HEK293T (cell line): Measurements from ENCODE around the gene DNAJB13.

ENCODE experiments used
- ARNT ChIP-seq: fragments of 450-650 bp; IDR thresholded peaks from 2 replicates; pipeline ENCODE4 v1.6.1; 2017; ENCODE audit warnings: mild to moderate bottlenecking
- FOXA1 ChIP-seq: fragments of 450-650 bp; IDR thresholded peaks from 2 replicates; pipeline ENCODE4 v1.6.1; 2016; ENCODE audit warnings: mild to moderate bottlenecking
- FOXK2 ChIP-seq: fragments of 450-650 bp; IDR thresholded peaks from 2 replicates; pipeline ENCODE4 v1.6.1; 2016; ENCODE audit warnings: mild to moderate bottlenecking
- FOXM1 ChIP-seq: fragments of 450-650 bp; IDR thresholded peaks from 2 replicates; pipeline ENCODE4 v1.6.1; 2017; ENCODE audit warnings: mild to moderate bottlenecking, borderline replicate concordance
- ZNF384 ChIP-seq: fragments of 450-650 bp; IDR thresholded peaks from 2 replicates; pipeline ENCODE4 v1.6.1; 2016
- TF ChIP-seq, protein P1 (sequence below): fragments of 450-650 bp; IDR thresholded peaks from 2 replicates; pipeline ENCODE4 v1.6.1; 2016

DNA sequence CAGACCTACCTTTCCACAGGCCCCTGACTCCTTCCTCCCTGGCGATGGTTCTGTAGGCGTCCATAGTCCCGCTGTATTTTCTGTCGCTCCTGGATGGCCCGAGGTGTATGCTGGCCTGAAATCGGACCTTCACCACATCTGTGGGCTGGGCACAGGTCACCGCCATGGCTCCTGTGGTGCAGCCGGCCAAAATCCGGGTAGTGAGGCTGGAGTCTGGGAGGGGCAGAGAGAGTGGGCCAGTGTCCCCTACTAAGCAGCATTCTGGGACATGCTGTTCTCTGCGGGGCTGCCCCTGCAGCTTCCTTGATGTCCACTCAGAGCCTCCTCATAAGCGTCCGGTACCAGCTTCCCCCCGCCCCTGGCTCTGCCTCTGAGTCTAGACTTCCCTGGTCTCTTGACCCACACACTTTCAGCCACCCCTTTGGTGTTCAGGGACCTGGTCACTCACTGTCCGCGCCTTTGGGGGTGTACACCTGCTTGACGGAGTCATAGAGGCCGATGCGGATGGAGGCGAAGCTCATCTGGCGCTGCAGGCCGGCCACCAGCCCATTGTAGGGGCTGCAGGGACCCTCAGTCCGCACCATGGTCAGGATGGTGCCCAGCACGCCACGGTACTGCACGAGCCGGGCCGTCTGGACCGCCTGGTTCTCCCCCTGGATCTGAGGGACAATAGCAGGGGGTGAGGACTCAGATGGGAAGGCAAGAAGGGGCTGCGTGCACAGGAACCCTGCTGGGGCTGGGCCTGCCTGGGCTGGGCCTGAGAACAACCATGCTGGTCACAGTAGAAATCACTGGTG is 55.1 kb downstream of the DNAJB13 start:
- TF ChIP-seq, protein P1, sequence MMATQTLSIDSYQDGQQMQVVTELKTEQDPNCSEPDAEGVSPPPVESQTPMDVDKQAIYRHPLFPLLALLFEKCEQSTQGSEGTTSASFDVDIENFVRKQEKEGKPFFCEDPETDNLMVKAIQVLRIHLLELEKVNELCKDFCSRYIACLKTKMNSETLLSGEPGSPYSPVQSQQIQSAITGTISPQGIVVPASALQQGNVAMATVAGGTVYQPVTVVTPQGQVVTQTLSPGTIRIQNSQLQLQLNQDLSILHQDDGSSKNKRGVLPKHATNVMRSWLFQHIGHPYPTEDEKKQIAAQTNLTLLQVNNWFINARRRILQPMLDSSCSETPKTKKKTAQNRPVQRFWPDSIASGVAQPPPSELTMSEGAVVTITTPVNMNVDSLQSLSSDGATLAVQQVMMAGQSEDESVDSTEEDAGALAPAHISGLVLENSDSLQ = no peak
- no peak for TF ChIP-seq ARNT
- TF ChIP-seq FOXM1 = no peak
- TF ChIP-seq FOXA1 = no peak
- TF ChIP-seq ZNF384 = no peak
- no peak for TF ChIP-seq FOXK2
